GM21529 (cell line): Measurements from ENCODE around the gene P3H2.
"Not testable (repeated sequence)": the region's sequence is repeated elsewhere in the genome, so short reads cannot be mapped to it uniquely, and the experiment has no call there.

Experiments
- ATAC-seq: cut with Tn5 transposase; IDR thresholded peaks from one replicate; pipeline ENCODE4 v1.9.1; 2021; ENCODE audit not compliant: unreplicated experiment

P3H2 gene, protein sequence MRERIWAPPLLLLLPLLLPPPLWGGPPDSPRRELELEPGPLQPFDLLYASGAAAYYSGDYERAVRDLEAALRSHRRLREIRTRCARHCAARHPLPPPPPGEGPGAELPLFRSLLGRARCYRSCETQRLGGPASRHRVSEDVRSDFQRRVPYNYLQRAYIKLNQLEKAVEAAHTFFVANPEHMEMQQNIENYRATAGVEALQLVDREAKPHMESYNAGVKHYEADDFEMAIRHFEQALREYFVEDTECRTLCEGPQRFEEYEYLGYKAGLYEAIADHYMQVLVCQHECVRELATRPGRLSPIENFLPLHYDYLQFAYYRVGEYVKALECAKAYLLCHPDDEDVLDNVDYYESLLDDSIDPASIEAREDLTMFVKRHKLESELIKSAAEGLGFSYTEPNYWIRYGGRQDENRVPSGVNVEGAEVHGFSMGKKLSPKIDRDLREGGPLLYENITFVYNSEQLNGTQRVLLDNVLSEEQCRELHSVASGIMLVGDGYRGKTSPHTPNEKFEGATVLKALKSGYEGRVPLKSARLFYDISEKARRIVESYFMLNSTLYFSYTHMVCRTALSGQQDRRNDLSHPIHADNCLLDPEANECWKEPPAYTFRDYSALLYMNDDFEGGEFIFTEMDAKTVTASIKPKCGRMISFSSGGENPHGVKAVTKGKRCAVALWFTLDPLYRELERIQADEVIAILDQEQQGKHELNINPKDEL

GRCh38 chr3:190120269-190121060 lies at the start of gene P3H2:
Gene P3H2, minus strand, starts transcription at chr3:190120897. Its CDS starts 166 bp downstream, at chr3:190120731.
- ATAC-seq, result peak; percentile 73

DNA sequence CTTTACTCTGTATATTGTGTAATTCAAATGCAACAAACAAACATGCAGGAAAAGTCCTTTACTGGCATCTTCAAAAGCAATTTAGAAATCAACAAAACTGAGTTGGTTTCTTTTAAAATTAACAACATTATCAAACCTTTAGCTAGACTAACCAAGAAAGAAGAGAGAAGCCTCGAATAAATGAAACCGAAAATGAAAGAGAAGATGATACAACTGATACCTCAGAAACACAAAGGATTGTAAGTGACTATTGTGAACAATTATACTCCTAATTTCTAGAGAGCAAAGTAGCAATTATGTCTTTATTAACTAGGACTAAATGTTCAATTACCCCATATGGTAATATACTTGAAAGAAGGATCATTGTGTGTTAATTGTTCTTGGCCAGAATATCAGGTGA lies 49.2 kb upstream of the P3H2 start:
- ATAC-seq, result peak; percentile 76

- ATAC-seq, result peak; percentile 19
Measured at GRCh38 chr3:190169243-190169642, 48.5 kb upstream of the P3H2 start.

- no peak for ATAC-seq
Measured at GRCh38 chr3:190167936-190168680, 47.4 kb upstream of the P3H2 start.

DNA sequence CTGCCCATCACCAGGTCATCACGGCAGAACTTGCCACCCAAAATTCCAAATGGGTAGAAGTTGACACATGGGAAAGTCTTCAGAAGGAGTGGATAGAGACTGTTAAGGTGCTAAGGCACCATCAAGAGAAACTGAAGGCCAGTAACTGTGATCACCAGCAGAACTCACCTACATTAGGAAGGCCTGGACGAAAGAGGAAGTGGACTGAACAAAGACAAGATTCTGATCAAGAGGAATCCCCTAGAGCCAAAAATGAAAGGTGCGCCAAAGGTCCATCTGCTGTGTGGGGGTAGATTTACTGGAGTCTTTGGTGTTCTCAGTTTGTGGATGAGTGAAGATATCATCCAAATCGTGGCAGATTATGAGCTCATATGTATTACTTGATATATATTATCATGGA lies 46.3 kb upstream of the P3H2 start:
- ATAC-seq, result peak; percentile 54

DNA sequence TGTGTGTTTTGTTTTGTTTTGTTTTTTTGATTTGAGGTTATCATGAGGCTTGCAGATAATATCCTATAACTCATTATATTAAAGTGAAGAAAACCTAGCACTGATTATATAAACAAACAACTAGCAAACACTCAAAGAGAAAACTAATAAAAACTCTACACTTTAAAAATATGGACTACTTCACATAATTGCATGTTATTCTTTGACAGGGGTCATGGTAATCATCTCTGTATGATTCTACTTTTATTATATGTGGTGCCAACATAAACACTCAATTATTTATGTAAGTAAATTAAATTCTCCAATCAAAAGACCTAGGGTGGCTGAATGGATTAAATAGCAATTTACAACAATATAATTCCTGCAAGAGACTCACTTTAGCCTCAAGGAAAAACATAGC lies 44.6 kb upstream of the P3H2 start:
- no peak for ATAC-seq

- not testable (repeated sequence) for ATAC-seq
Measured at GRCh38 chr3:190162013-190162412, 41.3 kb upstream of the P3H2 start.

GRCh38 chr3:190159902-190160435 lies 39.3 kb upstream of the P3H2 start:
- ATAC-seq, result no peak

- no peak for ATAC-seq
Measured at GRCh38 chr3:190158261-190158660, 37.6 kb upstream of the P3H2 start.

DNA sequence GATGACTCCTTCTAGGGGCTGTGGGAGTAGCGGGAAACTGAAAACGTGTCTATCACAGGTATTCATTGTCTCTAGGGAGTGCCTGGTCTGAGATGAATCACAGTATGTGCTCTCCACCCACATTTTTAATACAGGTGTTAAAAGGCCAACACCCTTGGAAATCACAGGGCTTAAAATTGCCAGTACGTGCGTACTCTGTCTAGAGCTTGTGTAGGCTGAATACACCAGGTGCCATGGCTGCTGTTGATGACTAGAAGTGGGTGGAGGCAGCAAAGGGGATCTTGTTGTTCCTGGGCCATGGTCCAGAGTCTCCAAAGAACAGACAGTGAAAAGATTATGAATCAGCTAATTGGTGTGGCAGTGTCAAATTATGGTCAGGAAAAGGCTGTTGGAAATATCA lies 35.1 kb upstream of the P3H2 start:
- ATAC-seq, result no peak

DNA sequence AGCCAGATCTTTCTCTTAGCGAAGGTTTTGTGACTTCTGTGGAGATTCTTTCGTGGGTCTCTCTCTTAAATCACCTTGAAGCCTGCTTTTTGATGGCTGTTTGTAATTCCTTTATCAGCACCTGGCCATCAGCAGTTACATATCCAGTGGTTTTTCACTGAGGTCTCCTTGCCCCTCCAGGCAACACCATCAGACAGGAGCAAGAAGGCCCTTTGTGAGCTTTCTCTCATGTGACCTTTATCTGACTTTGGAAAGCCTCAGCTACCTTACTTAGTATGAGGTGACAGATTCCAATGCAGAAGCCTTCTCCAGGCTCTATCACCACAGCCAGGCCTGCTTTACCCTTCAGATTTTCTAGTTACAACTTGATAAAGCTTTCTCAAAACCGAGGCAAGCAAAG lies 30.0 kb upstream of the P3H2 start:
- no peak for ATAC-seq

- ATAC-seq, result not testable (repeated sequence)
Measured at GRCh38 chr3:190149830-190150619, 29.3 kb upstream of the P3H2 start.

- ATAC-seq, result not testable (repeated sequence)
Measured at GRCh38 chr3:190144793-190145192, 24.1 kb upstream of the P3H2 start.

DNA sequence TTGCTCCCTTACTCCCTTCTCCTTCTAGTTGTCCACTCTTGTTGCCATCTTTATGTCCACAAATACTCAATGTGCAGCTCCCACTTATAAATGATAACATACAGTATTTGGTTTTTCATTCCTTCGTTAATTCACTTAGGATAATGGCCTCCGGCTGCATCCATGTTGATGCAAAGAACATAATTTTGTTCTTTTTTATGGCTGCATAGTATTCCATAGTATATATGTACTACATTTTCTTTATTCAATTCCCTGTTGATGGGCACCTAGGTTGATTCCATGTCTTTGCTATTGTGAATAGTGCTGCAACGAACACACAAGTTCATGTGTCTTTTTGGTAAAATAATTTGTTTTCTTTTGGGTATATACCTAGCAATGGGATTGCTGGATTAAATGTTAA lies 21.3 kb upstream of the P3H2 start:
- no peak for ATAC-seq

DNA sequence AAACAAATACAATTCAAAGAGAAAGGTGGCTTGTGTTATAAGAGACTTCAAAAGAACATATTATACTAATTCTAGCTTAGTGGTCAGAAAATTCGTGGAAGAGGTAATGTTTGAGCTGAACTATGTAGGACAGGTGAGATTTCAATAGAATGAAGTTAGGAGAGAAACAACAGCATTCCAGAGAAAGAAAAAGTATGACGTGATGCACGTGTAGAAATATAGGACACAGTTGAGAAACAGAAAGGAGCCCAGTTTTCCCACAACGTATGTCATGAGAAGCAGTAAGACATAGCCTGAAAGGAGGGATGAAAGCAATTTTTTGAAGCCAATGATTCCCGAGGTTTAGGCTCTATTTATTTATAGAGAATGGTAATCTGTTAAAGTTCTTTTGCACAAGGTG lies 18.7 kb upstream of the P3H2 start:
- no peak for ATAC-seq

DNA sequence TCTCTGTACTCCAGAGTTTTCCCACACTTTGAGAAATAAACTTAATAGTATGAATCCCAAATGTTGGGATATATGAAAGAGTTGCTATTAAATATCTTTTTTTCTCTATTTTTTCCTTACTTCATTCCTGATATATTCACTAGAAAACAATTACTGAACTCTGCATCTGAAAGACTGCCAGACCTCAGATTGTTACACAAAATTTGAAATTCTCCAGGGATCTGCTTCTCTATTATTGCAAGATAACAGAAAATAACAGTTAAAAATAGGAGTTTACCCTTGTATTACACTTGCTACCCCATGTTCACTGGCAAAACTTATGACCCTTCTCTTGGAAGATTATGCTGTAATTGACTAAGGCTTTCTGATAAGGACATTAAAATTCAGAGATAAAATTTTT lies 11.7 kb upstream of the P3H2 start:
- ATAC-seq, result no peak

DNA sequence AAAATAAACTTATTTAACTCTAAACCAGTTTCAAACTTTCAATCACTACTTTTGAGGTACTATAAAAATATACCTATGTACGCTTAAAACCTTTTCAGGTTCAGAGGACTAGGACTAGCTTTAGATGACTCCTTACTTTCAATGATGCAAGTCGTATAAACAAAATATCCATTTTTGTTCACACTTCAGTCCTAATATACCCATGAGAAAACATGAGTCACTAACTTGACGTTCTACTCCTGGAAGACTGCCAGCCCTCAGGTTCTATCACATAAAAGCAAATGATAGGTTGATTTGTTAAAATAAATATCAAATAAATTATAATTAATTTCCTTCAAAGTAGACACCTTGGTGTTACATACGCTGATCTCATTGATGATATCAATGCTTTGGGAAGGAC lies 10.6 kb upstream of the P3H2 start:
- no peak for ATAC-seq

DNA sequence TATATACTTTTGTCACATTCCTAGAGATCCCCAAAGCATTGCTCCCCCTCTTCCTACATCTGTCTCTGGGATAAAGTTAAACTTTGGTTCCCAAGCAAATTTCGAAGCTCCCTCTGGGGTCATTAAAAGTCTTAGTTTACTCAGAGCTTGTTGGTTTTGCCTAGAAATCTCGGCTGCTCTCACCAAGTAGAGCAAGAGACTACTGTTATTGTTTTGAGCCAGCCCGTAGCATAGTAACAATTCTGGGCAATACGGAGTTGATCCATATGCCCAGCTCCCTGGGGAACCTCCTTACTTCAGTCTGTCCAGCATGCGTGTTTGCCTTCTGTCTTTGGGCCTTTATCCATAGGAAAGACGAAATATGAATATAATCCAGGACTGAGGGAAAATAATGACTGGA lies 10.0 kb upstream of the P3H2 start:
- no peak for ATAC-seq

DNA sequence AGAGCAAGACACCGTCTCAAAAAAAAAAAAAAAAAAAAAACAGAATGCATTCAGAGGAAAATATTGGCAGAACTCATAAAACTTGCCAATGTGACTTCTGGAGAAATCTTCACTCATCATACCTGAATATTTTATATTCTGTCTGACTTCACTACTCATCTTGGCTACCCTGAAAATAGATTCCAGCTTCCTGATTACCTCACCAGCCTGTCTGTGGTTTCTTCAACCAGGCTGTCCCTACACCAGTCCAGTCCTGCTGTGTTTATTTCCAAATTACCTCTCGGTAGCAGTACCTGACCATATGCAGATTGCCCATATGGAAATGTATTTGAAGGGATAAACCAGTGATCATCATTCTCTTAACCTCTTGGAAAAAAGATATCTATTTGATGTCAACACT lies 9.3 kb upstream of the P3H2 start:
- ATAC-seq, result no peak

DNA sequence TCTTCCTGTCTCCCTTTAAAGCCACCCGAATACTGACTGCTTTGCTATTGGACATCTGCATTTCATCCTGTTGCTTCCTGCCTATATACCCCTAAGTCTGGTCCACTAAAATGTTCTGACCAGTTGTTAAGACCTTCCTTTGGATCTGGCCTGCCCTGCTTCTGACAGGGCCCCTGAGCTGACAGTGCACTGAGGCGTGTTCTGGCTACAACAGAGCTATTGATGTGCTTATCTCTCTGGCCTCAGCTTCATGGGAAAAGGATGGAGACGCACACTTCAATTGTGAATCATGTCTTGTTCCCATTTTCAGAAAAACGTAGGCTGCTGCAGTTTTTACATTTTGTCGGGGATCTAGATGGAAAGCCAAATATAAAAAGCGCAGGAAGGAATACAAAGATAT lies 7.1 kb upstream of the P3H2 start:
- ATAC-seq, result no peak
